Smooth muscle cell (in vitro differentiated cells): Measurements from ENCODE around the gene GFY. TPM values are rescaled to one million over a fixed set of nuclear protein-coding genes. Genes with fewer than 3 reads are reported as not detected.

Experiments
- DNase-seq: peaks from one replicate; lab custom pipeline; 2025; ENCODE audit not compliant: unreplicated experiment; lab: John Stamatoyannopoulos, UW
- H2AFZ ChIP-seq: fragments of 200-600 bp; sonication (generic); 2 replicates; pipeline ENCODE4 v1.6.0; 2016; ENCODE audit warnings: antibody characterized with exemption, low read depth, mild to moderate bottlenecking
- H3F3A ChIP-seq: fragments of 200-600 bp; sonication (generic); 2 replicates; pipeline ENCODE4 v1.6.0; 2017; ENCODE audit warnings: antibody characterized with exemption, low read depth
- H3K27ac ChIP-seq: fragments of 200-600 bp; sonication (generic); 2 replicates; pipeline ENCODE4 v1.5.1; 2016; ENCODE audit warnings: low read depth, mild to moderate bottlenecking
- H3K27me3 ChIP-seq: fragments of 200-600 bp; sonication (generic); 2 replicates; pipeline ENCODE4 v1.6.1; 2016; ENCODE audit warnings: low read depth, mild to moderate bottlenecking
- H3K36me3 ChIP-seq: fragments of 200-600 bp; sonication (generic); 2 replicates; pipeline ENCODE4 v1.5.1; 2016; ENCODE audit warnings: low read depth
- H3K4me1 ChIP-seq: fragments of 200-600 bp; sonication (generic); 2 replicates; pipeline ENCODE4 v1.5.1; 2016; ENCODE audit warnings: low read depth
- H3K4me2 ChIP-seq: fragments of 200-600 bp; sonication (generic); 2 replicates; pipeline ENCODE4 v1.6.0; 2016; ENCODE audit warnings: mild to moderate bottlenecking
- H3K4me3 ChIP-seq: fragments of 200-600 bp; sonication (generic); 2 replicates; pipeline ENCODE4 v1.5.1; 2016; ENCODE audit warnings: mild to moderate bottlenecking
- H3K79me2 ChIP-seq: fragments of 200-600 bp; sonication (generic); 2 replicates; pipeline ENCODE4 v1.6.0; 2016; ENCODE audit warnings: low read depth, mild to moderate bottlenecking
- H3K9ac ChIP-seq: fragments of 200-600 bp; sonication (generic); 2 replicates; pipeline ENCODE4 v1.6.0; 2016; ENCODE audit warnings: low read depth
- H3K9me3 ChIP-seq: fragments of 200-600 bp; sonication (generic); replicated peaks from 2 replicates; pipeline ENCODE4 v1.5.1; 2016; ENCODE audit warnings: low read depth
- H4K20me1 ChIP-seq: fragments of 200-600 bp; sonication (generic); 2 replicates; pipeline ENCODE4 v1.6.0; 2016; ENCODE audit warnings: low read depth
- WGBS: methylation state at CpG from one replicate; pipeline ENCODE4 v1.1.7; 2016; ENCODE audit warnings: low lambda C conversion rate; 5-methylcytosine and 5-hydroxymethylcytosine counted together
- polyA plus RNA-seq: library from polyadenylated mRNA; unstranded; fragments of >200 nt; fragmentation: Nextera tagmentation; extraction: Ambion mirVana; gene quantifications from 2 replicates; pipeline ENCODE4 v1.2.1, GENCODE V29; 2016
- total RNA-seq: library from RNA; depleted of rRNA; stranded (reverse); fragments of >200 nt; gene quantifications from 2 replicates; pipeline ENCODE4 v1.2.3, GENCODE V29; 2014
- TF ChIP-seq, protein P1 (sequence below): fragments of 200-600 bp; sonication (generic); IDR thresholded peaks from 2 replicates; pipeline ENCODE4 v1.5.1; 2017; ENCODE audit warnings: borderline replicate concordance, mild to moderate bottlenecking, antibody characterized with exemption; ENCODE audit not compliant: insufficient read depth, poor library complexity, severe bottlenecking

Gene GFY
- total and polyA plus RNA-seq, 2 experiments from 2014 or later: not detected

DNA sequence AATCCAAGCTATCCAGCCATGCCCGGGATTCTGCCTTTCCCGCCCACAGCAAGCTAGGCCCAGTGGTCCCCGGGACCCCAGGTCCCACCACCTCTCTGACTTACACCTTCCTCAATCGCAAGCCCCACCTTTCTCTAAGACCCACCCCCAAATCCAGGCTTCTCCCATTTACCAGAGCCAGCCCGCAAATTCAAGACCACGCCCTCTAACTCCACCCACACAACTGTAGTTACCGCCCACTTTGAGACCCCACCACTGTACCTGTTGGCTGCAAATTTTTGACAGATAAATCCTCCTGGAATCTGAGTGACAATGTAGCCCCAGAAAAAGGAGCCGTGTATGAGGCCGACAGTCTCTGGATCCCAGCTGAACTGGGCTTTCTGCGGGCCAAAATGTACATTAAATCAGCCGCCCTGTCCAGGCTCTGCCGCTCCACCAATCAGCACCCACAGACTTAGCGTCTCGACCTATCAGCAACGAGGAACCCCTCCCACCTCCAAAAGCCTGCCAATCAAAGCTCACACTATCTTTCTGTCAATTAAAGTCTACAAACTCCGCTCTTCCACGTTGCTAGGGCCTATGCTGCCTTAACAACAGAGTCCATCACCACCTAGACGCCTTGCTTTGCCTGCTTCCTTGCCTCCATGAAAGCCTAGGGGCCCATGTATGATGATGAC is 9.9 kb downstream of the GFY start:
- Histone ChIP-seq H3K27ac (no peak overlapping the region), H3K9me3 (no peaks in the 10 kb centered on the region), H3K4me1 (no peaks in the 10 kb centered on the region), H3K9ac (no peak overlapping the region), H3K27me3 (peaks cover 100% of the 10 kb centered on the region), H3K4me2 (no peak overlapping the region), H3K36me3 (no peaks in the 10 kb centered on the region), H3K4me3 (no peak overlapping the region), H2AFZ (no peak overlapping the region), H4K20me1 (no peaks in the 10 kb centered on the region), H3K79me2 (no peaks in the 10 kb centered on the region), H3F3A (no peaks in the 10 kb centered on the region)
- 93% methylated on average over 15 of the region's 18 CpGs for whole genome bisulfite sequencing
- no peak for DNase-seq
- TF ChIP-seq, protein P1, sequence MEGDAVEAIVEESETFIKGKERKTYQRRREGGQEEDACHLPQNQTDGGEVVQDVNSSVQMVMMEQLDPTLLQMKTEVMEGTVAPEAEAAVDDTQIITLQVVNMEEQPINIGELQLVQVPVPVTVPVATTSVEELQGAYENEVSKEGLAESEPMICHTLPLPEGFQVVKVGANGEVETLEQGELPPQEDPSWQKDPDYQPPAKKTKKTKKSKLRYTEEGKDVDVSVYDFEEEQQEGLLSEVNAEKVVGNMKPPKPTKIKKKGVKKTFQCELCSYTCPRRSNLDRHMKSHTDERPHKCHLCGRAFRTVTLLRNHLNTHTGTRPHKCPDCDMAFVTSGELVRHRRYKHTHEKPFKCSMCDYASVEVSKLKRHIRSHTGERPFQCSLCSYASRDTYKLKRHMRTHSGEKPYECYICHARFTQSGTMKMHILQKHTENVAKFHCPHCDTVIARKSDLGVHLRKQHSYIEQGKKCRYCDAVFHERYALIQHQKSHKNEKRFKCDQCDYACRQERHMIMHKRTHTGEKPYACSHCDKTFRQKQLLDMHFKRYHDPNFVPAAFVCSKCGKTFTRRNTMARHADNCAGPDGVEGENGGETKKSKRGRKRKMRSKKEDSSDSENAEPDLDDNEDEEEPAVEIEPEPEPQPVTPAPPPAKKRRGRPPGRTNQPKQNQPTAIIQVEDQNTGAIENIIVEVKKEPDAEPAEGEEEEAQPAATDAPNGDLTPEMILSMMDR: no peak

DNA sequence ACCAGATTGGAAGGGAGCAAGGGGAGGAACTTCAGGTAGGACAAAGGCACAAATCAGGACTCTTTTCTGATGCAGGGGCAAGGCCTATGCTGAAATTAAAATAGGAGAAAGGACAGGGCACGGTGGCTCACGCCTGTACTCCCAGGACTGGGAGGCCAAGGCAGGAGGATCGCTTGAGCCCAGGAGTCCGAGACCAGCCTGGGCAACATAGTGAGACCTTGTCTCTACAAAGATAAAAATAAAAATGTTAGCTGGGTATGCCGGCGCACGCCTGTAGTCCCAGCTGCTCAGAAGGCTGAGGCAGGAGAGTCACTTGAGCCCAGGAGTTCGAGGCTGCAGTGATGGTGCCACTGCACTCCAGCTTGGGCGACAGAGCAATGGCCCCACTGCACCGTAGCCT is 10.5 kb downstream of the GFY start:
- 97% methylated on average over 10 of the region's 10 CpGs for WGBS

DNA sequence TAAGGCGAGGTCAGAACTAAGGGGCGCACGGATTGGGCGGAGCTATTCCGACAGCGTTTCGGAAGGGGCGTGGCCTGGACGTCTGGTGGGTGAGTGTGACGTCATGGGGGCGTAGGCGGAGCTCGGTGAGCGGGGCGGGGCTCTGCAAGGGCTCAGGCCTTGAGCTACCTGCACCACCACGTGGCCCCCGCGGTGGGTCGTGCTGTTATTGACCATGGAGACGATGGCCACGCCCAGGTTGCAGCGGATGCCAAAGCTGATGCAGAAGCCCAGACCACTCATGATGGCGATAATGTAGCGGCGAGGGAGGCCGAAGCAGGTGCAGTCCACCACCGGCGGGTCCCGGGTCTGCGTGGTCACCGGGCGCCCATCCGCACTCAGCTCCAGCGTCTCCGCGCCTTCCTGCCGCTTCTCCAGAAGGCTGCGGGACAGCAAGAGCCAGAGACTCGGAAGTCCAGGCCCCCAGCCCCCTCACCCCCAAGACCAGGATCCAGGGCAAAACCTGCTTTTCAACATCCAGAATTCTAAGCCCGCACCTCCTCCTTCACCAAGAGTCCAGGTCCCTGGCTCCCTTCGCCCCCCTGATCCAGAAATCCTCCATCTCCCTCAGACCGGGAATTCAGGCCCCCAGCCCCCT is 11.3 kb downstream of the GFY start:
- Histone ChIP-seq H3K4me3 (no peak overlapping the region), H3K9me3 (no peaks in the 10 kb centered on the region), H3K4me1 (no peaks in the 10 kb centered on the region), H3K27ac (no peak overlapping the region), H3F3A (no peaks in the 10 kb centered on the region), H3K27me3 (peaks cover 98% of the 10 kb centered on the region), H3K9ac (no peak overlapping the region), H3K79me2 (no peaks in the 10 kb centered on the region), H2AFZ (no peak overlapping the region), H3K4me2 (no peak overlapping the region), H4K20me1 (no peaks in the 10 kb centered on the region), H3K36me3 (no peaks in the 10 kb centered on the region)
- no peak for DNase-seq
- TF ChIP-seq, protein P1: no peak
- WGBS: 22% methylated on average over 41 of the region's 42 CpGs

More for the DNA sequence above, 10.5 kb downstream of the GFY start:
- Histone ChIP-seq H3K27ac (no peak overlapping the region), H3F3A (no peaks in the 10 kb centered on the region), H3K9ac (no peak overlapping the region), H3K79me2 (no peaks in the 10 kb centered on the region), H3K4me2 (no peak overlapping the region), H4K20me1 (no peaks in the 10 kb centered on the region), H3K4me1 (no peaks in the 10 kb centered on the region), H2AFZ (no peak overlapping the region), H3K4me3 (no peak overlapping the region), H3K36me3 (no peaks in the 10 kb centered on the region), H3K27me3 (peaks cover 100% of the 10 kb centered on the region), H3K9me3 (no peaks in the 10 kb centered on the region)
- DNase-seq: no peak
- TF ChIP-seq, protein P1: no peak
